ENCODE results near the gene GOLGA8T.
"Not testable (repeated sequence)": the region's sequence is repeated elsewhere in the genome, so short reads cannot be mapped to it uniquely, and the experiment has no call there.

Gene GOLGA8T

DNA sequence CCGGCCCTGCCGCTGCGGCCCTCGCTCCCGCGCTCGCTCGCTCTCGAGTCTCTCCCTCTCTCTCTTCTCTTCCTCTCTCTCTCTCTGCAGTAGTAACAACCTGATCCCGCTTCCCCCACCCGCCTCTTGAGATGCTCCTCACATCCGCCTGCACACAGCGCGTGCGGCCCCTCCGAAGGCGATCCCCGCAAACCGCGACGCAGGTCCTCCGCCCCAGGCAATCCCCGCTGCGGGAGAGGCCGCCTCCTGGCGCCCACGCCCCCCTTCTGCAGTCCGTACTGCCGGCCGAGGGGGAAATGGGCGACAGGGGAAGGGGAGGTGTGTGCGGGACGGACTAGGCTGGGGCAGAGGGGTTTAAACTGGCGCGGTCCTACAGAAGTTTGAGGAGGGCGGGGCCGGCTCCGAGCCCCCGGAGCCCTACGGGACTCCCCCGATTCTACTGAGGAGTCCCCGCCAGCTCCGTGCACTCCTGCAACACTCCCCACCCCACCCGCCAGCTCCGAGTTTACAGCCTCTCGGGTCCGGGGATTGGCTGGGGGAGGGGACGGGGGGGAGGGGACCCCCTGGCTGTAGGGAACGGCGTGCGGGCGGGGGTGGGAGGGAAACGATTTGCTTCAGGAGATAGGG lies 57.4 kb downstream of the GOLGA8T start:
- DNase-seq: not testable (repeated sequence)

DNA sequence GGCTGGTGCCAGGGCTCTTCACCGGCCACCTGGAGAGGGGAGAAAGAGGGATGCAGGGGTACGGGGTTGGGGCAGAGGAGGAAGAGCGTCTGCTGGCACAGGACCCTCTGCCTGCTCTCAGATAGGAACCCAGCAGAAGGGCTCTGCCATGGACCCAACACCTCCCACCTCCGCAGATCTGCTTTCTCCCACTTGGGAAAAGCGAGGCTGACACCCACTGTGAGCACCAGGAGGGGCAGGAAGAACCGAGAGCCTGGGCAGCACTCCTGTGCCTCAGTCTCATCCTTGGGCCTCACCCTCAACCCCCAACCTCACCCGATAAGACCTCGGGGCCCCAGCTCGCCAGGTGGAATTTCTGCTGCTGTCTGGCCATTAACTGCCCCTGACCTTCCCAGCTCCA lies 58.0 kb downstream of the GOLGA8T start:
- DNase-seq: not testable (repeated sequence)
